TTC549 (cell line): Measurements from ENCODE around the gene MSL1.

Source experiments
- FAIRE-seq: peaks from 2 replicates; lab custom pipeline; 2012; peaks lifted over from hg19 to GRCh38; lab: Jason Lieb, UNC

The MSL1 gene

DNA sequence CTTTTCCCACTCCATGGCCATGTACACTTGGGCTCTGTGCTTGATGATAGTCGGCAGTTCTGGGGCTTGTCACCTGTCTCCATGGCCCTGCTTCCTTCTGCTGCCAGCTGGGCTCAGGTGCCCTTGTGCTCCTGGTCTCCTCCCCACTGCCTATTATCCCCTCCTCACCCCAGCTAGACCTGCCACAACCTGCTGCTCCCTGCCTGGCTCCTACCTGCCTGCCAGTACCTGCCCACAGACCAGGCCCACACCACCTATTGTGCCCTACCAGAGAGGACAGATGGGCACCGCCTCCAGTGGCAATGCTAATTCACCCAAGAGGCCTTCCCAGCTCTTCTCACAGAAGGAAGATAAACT lies 55.0 kb downstream of the MSL1 start:
- FAIRE-seq, result no peak

DNA sequence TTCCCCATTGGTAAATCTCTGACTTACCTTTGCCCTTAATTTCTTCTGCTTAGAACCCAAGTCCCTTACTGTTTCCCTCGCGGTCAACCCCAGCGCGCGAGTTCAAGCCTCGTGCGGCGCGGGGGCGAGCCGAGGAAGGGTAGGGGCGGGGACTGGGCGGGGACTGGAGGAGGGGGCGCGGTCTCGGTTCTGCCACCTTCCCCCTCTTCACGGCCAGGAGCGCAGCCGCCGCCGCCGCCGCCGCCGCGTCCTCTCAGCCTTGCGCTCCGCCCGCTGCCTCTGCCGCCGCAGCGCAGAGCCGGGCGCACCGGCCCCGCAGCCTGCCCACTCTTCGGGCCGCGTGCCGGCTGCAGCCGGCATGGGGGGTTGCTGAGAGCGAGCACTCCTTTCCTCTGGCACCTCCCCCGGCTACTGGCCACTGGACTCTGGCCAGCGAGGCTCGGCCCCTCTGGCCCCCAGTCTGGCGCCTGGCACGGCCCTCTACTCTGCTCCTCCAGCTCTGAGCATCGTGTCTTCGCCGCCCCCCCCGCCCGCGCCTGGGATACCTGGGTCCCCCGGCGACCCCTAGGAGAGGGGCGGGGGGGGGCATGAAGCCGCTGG lies 55.6 kb downstream of the MSL1 start, which contains the start of gene RAPGEFL1:
Gene RAPGEFL1, plus strand, starts transcription at position 196 of the 600 bp plus-strand sequence. Its CDS starts 392 bp downstream, at position 588.
- no peak for FAIRE-seq

DNA sequence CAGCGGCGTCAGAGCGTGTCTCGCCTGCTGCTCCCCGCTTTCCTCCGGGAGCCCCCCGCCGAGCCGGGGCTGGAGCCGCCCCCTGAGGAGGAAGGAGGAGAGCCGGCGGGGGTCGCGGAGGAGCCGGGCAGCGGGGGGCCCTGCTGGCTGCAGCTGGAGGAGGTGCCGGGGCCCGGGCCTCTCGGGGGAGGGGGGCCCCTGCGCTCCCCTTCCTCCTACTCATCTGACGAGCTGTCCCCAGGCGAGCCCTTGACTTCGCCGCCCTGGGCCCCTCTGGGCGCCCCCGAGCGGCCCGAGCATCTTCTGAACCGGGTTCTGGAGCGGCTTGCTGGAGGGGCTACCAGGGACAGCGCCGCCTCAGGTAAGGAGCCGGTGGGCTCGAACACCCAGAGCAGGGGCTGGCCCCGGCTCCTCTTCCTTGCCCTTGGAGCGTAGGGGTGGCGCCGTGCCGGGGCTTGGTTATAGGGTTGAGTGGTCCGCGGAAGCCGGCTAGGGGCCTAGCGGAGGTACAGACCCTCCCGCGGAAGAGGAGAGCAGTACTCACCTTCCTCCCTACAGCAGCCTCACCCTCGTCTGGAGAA lies 56.3 kb downstream of the MSL1 start:
- FAIRE-seq, result no peak

DNA sequence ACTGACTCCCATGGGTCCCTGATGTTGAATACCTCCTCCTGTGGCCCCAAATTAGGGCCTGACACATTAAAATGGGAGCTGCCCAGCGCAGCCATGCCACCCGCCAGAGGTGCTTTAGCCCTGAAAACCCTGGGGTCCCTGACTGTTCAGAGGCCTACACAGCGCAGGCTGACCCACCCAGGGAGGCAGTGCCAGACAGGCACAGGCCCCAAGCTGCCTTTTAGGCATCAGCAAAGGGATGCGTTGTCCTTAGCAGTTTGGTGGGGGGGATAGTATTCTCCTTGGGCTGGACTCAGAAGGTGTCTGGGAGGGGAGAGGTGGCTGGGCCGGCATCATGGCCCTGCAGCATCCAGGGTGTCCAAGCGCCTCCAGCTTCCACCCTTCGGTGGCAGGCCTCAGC lies 56.9 kb downstream of the MSL1 start:
- FAIRE-seq, result no peak

DNA sequence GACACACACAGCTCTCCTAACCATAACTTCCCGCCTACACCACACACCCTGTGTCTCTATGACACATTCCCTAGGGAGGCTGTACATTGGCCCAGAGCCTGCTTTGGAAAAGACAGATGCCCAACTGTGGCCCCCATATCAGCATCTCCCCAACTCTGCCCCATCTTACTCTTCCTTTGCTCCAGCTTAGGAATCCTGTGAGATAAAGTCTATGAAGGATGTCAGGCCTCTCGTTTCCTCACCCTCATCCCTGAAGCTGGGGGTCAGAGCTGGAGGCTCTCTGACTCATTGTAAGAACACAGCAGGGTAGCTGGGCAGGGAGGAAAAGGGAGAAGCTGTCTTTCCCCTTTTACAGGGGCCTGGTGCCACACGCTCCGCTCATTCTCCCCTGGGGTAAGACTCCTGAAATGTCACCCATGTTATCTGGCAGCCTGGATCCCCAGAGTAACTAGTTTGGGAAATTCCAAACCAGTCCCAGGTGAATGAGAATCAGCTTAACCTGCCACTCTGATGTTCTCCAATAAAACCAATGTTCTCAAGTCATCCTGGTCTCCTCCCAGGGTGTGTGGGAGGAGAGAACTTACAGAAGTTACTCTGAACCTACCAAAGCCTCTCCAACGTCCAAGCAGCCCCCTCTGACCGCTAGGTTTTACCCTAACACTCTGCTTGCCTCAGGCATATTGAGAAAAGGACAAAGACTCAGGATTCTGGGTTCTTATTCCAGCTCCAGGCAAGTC lies 58.3 kb downstream of the MSL1 start:
- FAIRE-seq, result no peak

DNA sequence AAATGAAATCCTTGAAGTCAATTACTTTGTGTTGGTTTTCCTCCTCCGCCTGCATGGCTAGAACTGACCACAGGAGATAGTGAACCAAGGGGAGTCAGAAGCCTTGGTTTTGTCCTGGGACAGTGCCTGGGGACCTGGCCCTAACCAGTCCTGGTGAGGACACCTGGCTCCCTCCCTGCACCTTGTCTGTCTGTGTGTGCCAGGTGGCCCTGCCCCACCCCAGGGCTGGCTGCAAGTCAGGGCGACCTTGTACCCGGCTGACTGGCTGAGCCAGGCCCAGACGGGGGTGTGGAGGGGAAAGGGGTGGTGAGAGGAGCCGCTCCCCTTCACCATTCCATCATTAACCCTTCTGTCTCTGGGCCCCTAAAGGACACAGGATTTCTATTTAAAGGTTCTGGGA lies 58.9 kb downstream of the MSL1 start:
- no peak for FAIRE-seq

DNA sequence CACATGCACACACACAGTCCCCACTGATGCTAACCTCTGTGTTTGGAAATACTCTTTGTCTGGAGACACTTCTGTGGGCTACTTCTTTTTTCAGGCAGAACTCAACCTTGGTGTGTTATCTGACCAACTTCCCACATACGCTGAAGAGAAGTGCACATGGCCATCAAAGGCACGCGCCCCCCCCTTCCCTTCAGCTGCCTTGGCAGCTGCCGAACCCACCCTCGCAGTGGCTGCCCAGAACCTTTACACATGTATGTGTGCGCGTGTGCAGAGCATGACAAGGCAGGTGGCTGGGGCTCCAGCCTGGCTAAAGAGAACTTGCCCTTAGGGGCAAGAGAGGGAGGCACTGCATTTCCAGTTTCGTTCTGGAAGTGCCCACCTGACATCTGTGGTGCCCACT lies 59.4 kb downstream of the MSL1 start:
- no peak for FAIRE-seq

DNA sequence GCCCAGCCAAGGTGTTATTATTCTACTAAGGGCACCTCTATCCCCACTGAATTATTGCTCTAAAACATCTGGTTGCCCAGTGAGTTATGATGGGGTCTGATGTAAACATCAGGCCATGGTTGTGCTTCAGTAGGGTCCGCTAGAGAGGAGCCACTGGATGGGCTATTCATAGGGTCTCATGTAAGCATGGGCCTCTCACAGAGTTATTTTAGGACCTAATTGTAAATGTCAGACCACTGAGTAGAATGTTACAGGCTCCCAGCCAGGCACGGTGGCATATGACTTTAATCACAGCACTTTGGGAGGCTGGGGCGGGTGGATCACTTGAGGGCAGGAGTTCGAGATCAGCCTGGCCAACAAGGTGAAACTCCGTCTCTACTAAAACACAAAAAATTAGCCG lies 60.8 kb downstream of the MSL1 start:
- no peak for FAIRE-seq
